AG09319 (cell line): Measurements from ENCODE around the gene MYCBP.
A peak's percentile ranks its signal among the peaks of the same experiment; 100 is the strongest.
"Not testable (repeated sequence)": the region's sequence is repeated elsewhere in the genome, so short reads cannot be mapped to it uniquely, and the experiment has no call there.

Experiments used
- DNase-seq: peaks from one replicate; pipeline ENCODE4 v3.0.0-alpha.2; 2010; ENCODE audit warnings: low read depth; ENCODE audit errors: extremely low read depth
- CTCF ChIP-seq: IDR thresholded peaks from 2 replicates; pipeline ENCODE4 v1.5.1; 2011; ENCODE audit warnings: low read depth, mild to moderate bottlenecking, inconsistent platforms, low read length, moderate library complexity

MYCBP gene

GRCh38 chr1:38848071-38848470 lies 25.1 kb downstream of the MYCBP start:
- TF ChIP-seq CTCF, result no peak
- no peak for DNase-seq

GRCh38 chr1:38846210-38846609 lies 26.9 kb downstream of the MYCBP start:
- TF ChIP-seq CTCF, result no peak
- DNase-seq, result no peak

- not testable (repeated sequence) for DNase-seq
Observed at GRCh38 chr1:38845088-38845487, 28.1 kb downstream of the MYCBP start.

GRCh38 chr1:38840281-38840680 lies 32.9 kb downstream of the MYCBP start:
- no peak for DNase-seq
- TF ChIP-seq CTCF, result no peak

GRCh38 chr1:38839363-38839762 lies 33.8 kb downstream of the MYCBP start:
- TF ChIP-seq CTCF, result no peak
- DNase-seq, result no peak

GRCh38 chr1:38836316-38836715 lies 36.8 kb downstream of the MYCBP start:
- not testable (repeated sequence) for DNase-seq

GRCh38 chr1:38834937-38835827 lies 38.0 kb downstream of the MYCBP start:
- peak; percentile 54 for DNase-seq
- TF ChIP-seq CTCF, result peak; percentile 73

GRCh38 chr1:38834221-38834782 lies 38.8 kb downstream of the MYCBP start:
- TF ChIP-seq CTCF, result no peak
- no peak for DNase-seq
